Peyer's patch (tissue), 4 donors: ENCODE measurements around the gene MCF2L2. TPM values are rescaled to one million over a fixed set of nuclear protein-coding genes. Genes with fewer than 3 reads are reported as not detected.

Experiments used
- DNase-seq, 3 donors: peaks; one replicate each; pipeline ENCODE4 v3.0.0-alpha.2; 2017 to 2019
- H3K27ac ChIP-seq, 4 donors: fragments of 200-600 bp; sonication (generic); one replicate each; pipeline ENCODE4 v1.5.1; 2016 to 2019
- H3K27me3 ChIP-seq, 2 donors: fragments of 200-600 bp; sonication (generic); one replicate each; pipeline ENCODE4 v1.5.1; 2019
- H3K36me3 ChIP-seq, 3 donors: fragments of 200-600 bp; sonication (generic); one replicate each; pipeline ENCODE4 v1.5.1; 2016 to 2019
- H3K4me1 ChIP-seq, 4 donors: fragments of 200-600 bp; sonication (generic); one replicate each; pipeline ENCODE4 v1.5.1; 2016 to 2019
- H3K4me3 ChIP-seq, 4 donors: fragments of 200-600 bp; sonication (generic); 1 replicate in 3 of 4; 2 replicates in 1 of 4; pipeline ENCODE4 v1.5.1; 2016 to 2019; ENCODE audit warnings: mild to moderate bottlenecking in 1 of 4
- H3K9me3 ChIP-seq, 4 donors: fragments of 200-600 bp; sonication (generic); one replicate each; pipeline ENCODE4 v1.5.1; 2016 to 2019; ENCODE audit warnings: mild to moderate bottlenecking in 1 of 4
- POLR2A ChIP-seq, 2 donors: fragments of 450-650 bp; IDR thresholded peaks; one replicate each; pipeline ENCODE4 v1.5.1; 2017; ENCODE audit warnings: antibody characterized with exemption in 2 of 2, mild to moderate bottlenecking in 2 of 2, moderate library complexity in 2 of 2
- total RNA-seq, 4 donors: library from RNA; depleted of rRNA; stranded (reverse); fragments of >200 nt; gene quantifications; one replicate each; pipeline ENCODE4 v1.1.0, GENCODE V29; 2016
- TF ChIP-seq, protein P1 (sequence below), 6 experiments: fragments of 450-650 bp in 4 of 6; fragments of 200-600 bp in 2 of 6; sonication (generic) in 1 of 6; IDR thresholded peaks; one replicate each; pipeline ENCODE4 v1.5.1; 2017 to 2019; ENCODE audit warnings: antibody characterized with exemption in 6 of 6, mild to moderate bottlenecking in 3 of 6, moderate library complexity in 1 of 6

Gene MCF2L2
- total RNA-seq, 4 donors from 2014 or later, result 0.67 to 12.4 (median 1.1) TPM

GRCh38 chr3:183210341-183210740 is 218.1 kb downstream of the MCF2L2 start:
- Histone ChIP-seq H3K27ac (peak overlapping the region in 2 of 4 donors; percentile 58 to 68), H3K4me1 (peaks cover 0 to 7% (median 0%) of the 10 kb centered on the region in 4 donors), H3K27me3 (no peaks in the 10 kb centered on the region), H3K36me3 (no peaks in the 10 kb centered on the region), H3K9me3 (no peaks in the 10 kb centered on the region), H3K4me3 (no peak overlapping the region)
- TF ChIP-seq, protein P1, sequence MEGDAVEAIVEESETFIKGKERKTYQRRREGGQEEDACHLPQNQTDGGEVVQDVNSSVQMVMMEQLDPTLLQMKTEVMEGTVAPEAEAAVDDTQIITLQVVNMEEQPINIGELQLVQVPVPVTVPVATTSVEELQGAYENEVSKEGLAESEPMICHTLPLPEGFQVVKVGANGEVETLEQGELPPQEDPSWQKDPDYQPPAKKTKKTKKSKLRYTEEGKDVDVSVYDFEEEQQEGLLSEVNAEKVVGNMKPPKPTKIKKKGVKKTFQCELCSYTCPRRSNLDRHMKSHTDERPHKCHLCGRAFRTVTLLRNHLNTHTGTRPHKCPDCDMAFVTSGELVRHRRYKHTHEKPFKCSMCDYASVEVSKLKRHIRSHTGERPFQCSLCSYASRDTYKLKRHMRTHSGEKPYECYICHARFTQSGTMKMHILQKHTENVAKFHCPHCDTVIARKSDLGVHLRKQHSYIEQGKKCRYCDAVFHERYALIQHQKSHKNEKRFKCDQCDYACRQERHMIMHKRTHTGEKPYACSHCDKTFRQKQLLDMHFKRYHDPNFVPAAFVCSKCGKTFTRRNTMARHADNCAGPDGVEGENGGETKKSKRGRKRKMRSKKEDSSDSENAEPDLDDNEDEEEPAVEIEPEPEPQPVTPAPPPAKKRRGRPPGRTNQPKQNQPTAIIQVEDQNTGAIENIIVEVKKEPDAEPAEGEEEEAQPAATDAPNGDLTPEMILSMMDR (IDR thresholded peaks at IDR 0.05), result no peak
- no peak for TF ChIP-seq POLR2A (IDR thresholded peaks at IDR 0.05)
- DNase-seq, result no peak

DNA sequence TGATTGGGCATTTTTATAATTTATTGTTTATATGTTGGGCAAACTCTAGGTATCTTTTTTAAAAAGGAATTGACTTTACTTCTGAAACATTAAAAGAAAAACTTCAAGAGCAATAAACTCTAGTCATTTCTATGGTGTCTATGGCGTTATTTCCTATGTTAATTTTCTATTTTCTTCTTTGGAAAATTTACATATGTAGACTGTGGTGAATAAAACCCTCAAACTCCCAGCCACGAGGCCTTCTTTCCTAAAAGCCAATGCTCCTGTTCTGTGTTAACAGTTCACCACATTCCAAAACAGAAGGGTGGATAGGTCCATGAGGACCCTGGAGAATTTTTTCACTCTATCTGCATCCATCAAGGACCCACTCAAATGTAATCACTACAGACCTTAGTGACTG is 219.6 kb downstream of the MCF2L2 start:
- no peaks in the 10 kb centered on the region for H3K27me3 ChIP-seq
- peaks cover 0 to 2% (median 0%) of the 10 kb centered on the region in 4 donors for H3K4me1 ChIP-seq
- TF ChIP-seq, protein P1 (IDR thresholded peaks at IDR 0.05), result no peak
- no peak overlapping the region for H3K27ac ChIP-seq
- no peak for DNase-seq
- no peaks in the 10 kb centered on the region for H3K9me3 ChIP-seq
- no peaks in the 10 kb centered on the region for H3K36me3 ChIP-seq
- no peak overlapping the region for H3K4me3 ChIP-seq

GRCh38 chr3:183208260-183208659 is 220.2 kb downstream of the MCF2L2 start:
- no peak overlapping the region for H3K4me3 ChIP-seq
- H3K36me3 ChIP-seq, result no peaks in the 10 kb centered on the region
- H3K9me3 ChIP-seq, result no peaks in the 10 kb centered on the region
- no peaks in the 10 kb centered on the region for H3K4me1 ChIP-seq
- no peak for TF ChIP-seq POLR2A (IDR thresholded peaks at IDR 0.05)
- TF ChIP-seq, protein P1 (IDR thresholded peaks at IDR 0.05), result no peak
- no peak overlapping the region for H3K27ac ChIP-seq
- H3K27me3 ChIP-seq, result no peaks in the 10 kb centered on the region
- no peak for DNase-seq

DNA sequence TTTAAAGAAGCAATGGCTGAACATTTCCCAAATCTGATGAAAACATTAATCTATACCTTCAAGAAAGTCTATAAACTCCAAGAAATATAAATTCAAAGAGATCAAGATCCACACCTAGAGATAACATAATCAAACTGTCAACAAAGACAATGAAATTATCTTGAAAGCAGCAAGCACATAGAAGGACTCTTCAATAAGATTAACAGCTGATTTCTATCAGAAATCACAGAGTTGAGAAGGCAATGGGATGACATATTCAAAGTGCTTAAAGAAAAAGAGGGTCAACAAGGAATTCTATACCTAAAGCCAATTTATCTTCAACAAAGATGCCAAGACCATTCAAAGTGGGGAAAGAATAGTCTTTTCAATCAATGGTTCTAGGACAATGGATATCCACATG is 224.7 kb downstream of the MCF2L2 start:
- H3K4me3 ChIP-seq, result no peak overlapping the region
- H3K27ac ChIP-seq, result no peak overlapping the region
- H3K9me3 ChIP-seq, result no peaks in the 10 kb centered on the region
- DNase-seq, result no peak
- H3K4me1 ChIP-seq, result no peaks in the 10 kb centered on the region
- H3K27me3 ChIP-seq, result no peaks in the 10 kb centered on the region
- H3K36me3 ChIP-seq, result no peaks in the 10 kb centered on the region
- TF ChIP-seq, protein P1 (IDR thresholded peaks at IDR 0.05), result no peak
- no peak for TF ChIP-seq POLR2A (IDR thresholded peaks at IDR 0.05)

DNA sequence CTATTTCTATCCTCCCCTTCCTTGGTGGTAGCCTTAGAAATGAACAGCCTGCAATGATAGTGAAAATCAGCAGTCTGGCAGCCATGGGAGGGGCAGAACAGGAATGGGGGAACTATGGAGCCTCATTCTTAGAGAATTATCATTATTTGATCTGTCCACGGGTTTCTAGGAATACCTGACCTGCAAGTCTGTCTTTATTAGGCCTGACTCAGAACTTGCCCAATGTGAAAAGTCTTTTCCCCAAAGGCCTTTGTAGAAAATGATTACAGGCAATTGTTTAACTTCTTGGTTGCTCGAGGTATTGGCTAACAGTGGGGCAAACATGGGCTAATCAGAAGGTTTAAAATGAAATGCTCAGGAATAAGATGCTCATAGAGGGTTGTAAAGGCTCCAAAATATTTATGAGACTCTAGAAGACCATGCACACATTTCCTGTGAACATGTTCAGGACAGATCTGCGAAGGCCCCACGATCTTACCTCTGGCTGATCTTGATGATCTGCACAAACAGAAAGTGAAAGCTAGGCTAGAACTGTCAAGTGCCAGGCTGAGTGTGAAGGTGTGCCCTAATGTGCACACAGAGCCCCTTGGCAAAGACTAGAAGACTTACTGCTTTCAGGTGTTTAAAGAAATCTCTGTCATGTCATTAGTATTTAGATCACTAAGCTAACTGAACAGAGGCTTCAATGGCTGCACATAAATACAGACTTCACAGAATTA is 226.3 kb downstream of the MCF2L2 start:
- DNase-seq, result no peak
- H3K4me3 ChIP-seq, result no peak overlapping the region
- H3K27me3 ChIP-seq, result no peaks in the 10 kb centered on the region
- H3K27ac ChIP-seq, result peak overlapping the region in 1 of 4 donors; percentile 4
- no peaks in the 10 kb centered on the region for H3K9me3 ChIP-seq
- no peaks in the 10 kb centered on the region for H3K4me1 ChIP-seq
- TF ChIP-seq, protein P1 (IDR thresholded peaks at IDR 0.05), result no peak
- TF ChIP-seq POLR2A (IDR thresholded peaks at IDR 0.05), result no peak
- H3K36me3 ChIP-seq, result no peaks in the 10 kb centered on the region
